Measurements from ENCODE around the gene HMCN2.

DNA sequence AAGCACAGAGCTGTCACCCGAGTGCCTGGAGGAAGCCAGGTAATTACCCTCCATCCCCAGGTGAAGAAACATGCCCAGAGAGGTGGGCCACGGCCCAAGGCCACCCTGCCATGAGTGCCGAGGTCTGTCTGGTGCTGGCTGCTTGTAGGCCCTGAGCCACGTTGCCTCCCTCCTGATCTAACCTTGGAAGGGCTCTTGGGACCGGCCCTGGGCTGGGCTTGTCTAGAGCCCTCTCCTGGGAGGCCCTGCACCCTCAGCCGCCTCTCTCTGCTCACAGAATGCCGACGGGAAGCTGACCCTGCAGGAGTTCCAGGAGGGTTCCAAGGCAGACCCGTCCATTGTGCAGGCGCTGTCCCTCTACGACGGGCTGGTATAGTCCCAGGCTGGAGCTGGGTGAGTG lies 39.4 kb upstream of the HMCN2 start:
- TF ChIP-seq YY1 (IDR thresholded peaks at IDR 0.05; ENCODE audit: insufficient read depth, insufficient read length) (no peak), ZNF274 (IDR thresholded peaks at IDR 0.05; ENCODE audit: low read depth, low read length) (no peak)
